ENCODE data around the gene ITPK1.

ITPK1 gene

GRCh38 chr14:93031505-93032315 lies 84.0 kb downstream of the ITPK1 start:
- no peak for TF ChIP-seq TOX (CRISPR knock-in tag; IDR thresholded peaks at IDR 0.05; ENCODE audit: borderline replicate concordance)
- TF ChIP-seq SNAI2 (CRISPR knock-in tag; IDR thresholded peaks at IDR 0.05): no peak
- TF ChIP-seq, protein P1, sequence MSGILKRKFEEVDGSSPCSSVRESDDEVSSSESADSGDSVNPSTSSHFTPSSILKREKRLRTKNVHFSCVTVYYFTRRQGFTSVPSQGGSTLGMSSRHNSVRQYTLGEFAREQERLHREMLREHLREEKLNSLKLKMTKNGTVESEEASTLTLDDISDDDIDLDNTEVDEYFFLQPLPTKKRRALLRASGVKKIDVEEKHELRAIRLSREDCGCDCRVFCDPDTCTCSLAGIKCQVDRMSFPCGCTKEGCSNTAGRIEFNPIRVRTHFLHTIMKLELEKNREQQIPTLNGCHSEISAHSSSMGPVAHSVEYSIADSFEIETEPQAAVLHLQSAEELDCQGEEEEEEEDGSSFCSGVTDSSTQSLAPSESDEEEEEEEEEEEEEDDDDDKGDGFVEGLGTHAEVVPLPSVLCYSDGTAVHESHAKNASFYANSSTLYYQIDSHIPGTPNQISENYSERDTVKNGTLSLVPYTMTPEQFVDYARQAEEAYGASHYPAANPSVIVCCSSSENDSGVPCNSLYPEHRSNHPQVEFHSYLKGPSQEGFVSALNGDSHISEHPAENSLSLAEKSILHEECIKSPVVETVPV (CRISPR knock-in tag; IDR thresholded peaks at IDR 0.05): no peak
- no peak for TF ChIP-seq PATZ1 (CRISPR knock-in tag; IDR thresholded peaks at IDR 0.05; ENCODE audit: borderline replicate concordance)
- no peak for ATAC-seq

- no peak for ATAC-seq
- no peak for TF ChIP-seq ARNTL (CRISPR knock-in tag; IDR thresholded peaks at IDR 0.05; ENCODE audit: borderline replicate concordance, low read depth)
- no peak for TF ChIP-seq TOX (CRISPR knock-in tag; IDR thresholded peaks at IDR 0.05; ENCODE audit: borderline replicate concordance)
- no peak for TF ChIP-seq PPARA (CRISPR knock-in tag; IDR thresholded peaks at IDR 0.05; ENCODE audit: borderline replicate concordance)
- TF ChIP-seq, protein P2, sequence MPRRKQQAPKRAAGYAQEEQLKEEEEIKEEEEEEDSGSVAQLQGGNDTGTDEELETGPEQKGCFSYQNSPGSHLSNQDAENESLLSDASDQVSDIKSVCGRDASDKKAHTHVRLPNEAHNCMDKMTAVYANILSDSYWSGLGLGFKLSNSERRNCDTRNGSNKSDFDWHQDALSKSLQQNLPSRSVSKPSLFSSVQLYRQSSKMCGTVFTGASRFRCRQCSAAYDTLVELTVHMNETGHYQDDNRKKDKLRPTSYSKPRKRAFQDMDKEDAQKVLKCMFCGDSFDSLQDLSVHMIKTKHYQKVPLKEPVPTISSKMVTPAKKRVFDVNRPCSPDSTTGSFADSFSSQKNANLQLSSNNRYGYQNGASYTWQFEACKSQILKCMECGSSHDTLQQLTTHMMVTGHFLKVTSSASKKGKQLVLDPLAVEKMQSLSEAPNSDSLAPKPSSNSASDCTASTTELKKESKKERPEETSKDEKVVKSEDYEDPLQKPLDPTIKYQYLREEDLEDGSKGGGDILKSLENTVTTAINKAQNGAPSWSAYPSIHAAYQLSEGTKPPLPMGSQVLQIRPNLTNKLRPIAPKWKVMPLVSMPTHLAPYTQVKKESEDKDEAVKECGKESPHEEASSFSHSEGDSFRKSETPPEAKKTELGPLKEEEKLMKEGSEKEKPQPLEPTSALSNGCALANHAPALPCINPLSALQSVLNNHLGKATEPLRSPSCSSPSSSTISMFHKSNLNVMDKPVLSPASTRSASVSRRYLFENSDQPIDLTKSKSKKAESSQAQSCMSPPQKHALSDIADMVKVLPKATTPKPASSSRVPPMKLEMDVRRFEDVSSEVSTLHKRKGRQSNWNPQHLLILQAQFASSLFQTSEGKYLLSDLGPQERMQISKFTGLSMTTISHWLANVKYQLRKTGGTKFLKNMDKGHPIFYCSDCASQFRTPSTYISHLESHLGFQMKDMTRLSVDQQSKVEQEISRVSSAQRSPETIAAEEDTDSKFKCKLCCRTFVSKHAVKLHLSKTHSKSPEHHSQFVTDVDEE (CRISPR knock-in tag; IDR thresholded peaks at IDR 0.05): no peak
- no peak for TF ChIP-seq ZC3H10 (CRISPR knock-in tag; IDR thresholded peaks at IDR 0.05)
- TF ChIP-seq TCF4 (CRISPR knock-in tag; IDR thresholded peaks at IDR 0.05; ENCODE audit: borderline replicate concordance): no peak
- TF ChIP-seq ZFP3 (CRISPR knock-in tag; IDR thresholded peaks at IDR 0.05): no peak
Observed at GRCh38 chr14:93030761-93031160, 85.0 kb downstream of the ITPK1 start.

DNA sequence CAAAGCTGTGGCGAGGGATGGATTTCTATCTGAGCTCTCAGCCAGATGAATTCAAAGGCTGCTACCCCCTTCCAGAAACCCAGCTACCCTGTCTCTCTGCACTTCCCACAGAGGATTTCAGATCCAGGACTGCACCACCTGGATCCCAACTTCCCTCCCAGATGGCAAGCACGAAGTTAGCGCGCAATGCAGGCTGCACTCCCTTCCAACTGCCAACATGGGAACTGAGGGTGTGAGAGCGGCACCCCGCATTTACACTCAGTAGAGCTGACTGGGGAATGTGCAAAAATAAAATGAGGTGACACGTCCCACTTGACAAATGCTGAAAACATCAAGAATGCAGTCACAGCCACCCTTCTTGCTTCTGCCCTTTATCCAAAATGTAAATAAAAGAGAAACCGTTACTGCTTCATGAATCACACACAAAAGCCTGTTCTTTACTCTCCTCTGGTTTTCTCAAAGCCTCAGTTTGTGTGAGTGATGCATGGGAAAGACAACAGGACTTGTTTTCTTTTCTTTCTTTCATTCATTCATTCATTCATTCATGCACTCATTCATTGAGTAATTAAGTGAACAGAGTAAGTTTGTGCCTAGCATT lies 85.7 kb downstream of the ITPK1 start:
- no peak for TF ChIP-seq POU6F1 (CRISPR knock-in tag; IDR thresholded peaks at IDR 0.05; ENCODE audit: borderline replicate concordance, low read depth)
- TF ChIP-seq ZNF565 (CRISPR knock-in tag; conservative IDR thresholded peaks at IDR 0.05; ENCODE audit: low read depth): no peak
- TF ChIP-seq ZNF70 (CRISPR knock-in tag; IDR thresholded peaks at IDR 0.05): no peak
- no peak for TF ChIP-seq PATZ1 (CRISPR knock-in tag; IDR thresholded peaks at IDR 0.05; ENCODE audit: borderline replicate concordance)
- no peak for TF ChIP-seq ISL1 (CRISPR knock-in tag; IDR thresholded peaks at IDR 0.05)
- no peak for TF ChIP-seq ZC3H10 (CRISPR knock-in tag; IDR thresholded peaks at IDR 0.05)
- TF ChIP-seq, protein P3, sequence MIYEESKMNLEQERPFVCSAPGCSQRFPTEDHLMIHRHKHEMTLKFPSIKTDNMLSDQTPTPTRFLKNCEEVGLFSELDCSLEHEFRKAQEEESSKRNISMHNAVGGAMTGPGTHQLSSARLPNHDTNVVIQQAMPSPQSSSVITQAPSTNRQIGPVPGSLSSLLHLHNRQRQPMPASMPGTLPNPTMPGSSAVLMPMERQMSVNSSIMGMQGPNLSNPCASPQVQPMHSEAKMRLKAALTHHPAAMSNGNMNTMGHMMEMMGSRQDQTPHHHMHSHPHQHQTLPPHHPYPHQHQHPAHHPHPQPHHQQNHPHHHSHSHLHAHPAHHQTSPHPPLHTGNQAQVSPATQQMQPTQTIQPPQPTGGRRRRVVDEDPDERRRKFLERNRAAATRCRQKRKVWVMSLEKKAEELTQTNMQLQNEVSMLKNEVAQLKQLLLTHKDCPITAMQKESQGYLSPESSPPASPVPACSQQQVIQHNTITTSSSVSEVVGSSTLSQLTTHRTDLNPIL (CRISPR knock-in tag; IDR thresholded peaks at IDR 0.05; ENCODE audit: low read depth): no peak
- TF ChIP-seq TOX (CRISPR knock-in tag; IDR thresholded peaks at IDR 0.05; ENCODE audit: borderline replicate concordance): no peak
- no peak for ATAC-seq
